ENCODE measurements around the gene MASP2.

DNA sequence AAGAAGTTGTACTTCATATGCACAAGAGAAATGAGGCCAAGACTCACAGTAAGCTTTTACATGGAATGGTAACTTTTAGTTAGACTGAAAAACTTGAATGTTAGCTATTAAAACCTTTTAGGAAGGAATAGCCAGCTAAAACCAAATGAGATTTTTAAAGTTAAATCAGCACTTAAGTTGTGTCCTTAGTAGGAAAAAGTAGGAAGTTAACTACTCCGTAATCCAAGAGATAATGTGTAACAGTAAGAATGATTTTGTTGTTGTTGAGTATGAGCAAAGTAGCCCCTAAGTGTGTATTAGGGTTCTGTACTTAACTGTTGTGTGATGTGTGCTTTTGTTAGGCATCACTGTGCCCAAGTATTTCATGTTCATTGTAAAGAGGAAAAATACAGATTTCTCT lies 21.4 kb downstream of the MASP2 start:
- TF ChIP-seq POLR2A (IDR thresholded peaks at IDR 0.05; ENCODE audit: low read length), result no peak
- no peak for TF ChIP-seq GATA1 (IDR thresholded peaks at IDR 0.05; ENCODE audit: low read depth, low read length)

Data from erythroblast (primary cell).